Stimulated activated CD8-positive, alpha-beta memory T cell treated with anti-CD3 and anti-CD28 coated beads, Interleukin-15, amount 100 ng/mL, for 24 hours (primary cell): ENCODE measurements around the gene F5.
"Not testable (repeated sequence)": the region's sequence is repeated elsewhere in the genome, so short reads cannot be mapped to it uniquely, and the experiment has no call there.

Source experiments
- DNase-seq: peaks from one replicate; pipeline ENCODE4 v3.0.0-alpha.2; 2020; ENCODE audit warnings: low read depth

F5 gene

GRCh38 chr1:169538998-169539871 is 47.0 kb downstream of the F5 start:
- DNase-seq, result no peak

GRCh38 chr1:169534653-169535052 is 51.6 kb downstream of the F5 start:
- DNase-seq, result no peak

- DNase-seq, result not testable (repeated sequence)
Measured at GRCh38 chr1:169533528-169534190, 52.6 kb downstream of the F5 start.

GRCh38 chr1:169530448-169530847 is 55.8 kb downstream of the F5 start:
- no peak for DNase-seq

- DNase-seq, result no peak
Measured at GRCh38 chr1:169529068-169529642, 57.1 kb downstream of the F5 start.

GRCh38 chr1:169528215-169529067 is 57.8 kb downstream of the F5 start:
- DNase-seq, result no peak

GRCh38 chr1:169527451-169528214 is 58.6 kb downstream of the F5 start:
- no peak for DNase-seq

GRCh38 chr1:169527001-169527400 is 59.3 kb downstream of the F5 start:
- DNase-seq, result no peak

- DNase-seq, result no peak
Measured at GRCh38 chr1:169526120-169526832, 60.0 kb downstream of the F5 start.

GRCh38 chr1:169525391-169525790 is 60.9 kb downstream of the F5 start:
- DNase-seq, result no peak

- no peak for DNase-seq
Measured at GRCh38 chr1:169523904-169524303, 62.4 kb downstream of the F5 start.

- DNase-seq, result no peak
Measured at GRCh38 chr1:169521226-169521625, 65.1 kb downstream of the F5 start.

GRCh38 chr1:169517558-169518186 is 68.6 kb downstream of the F5 start:
- DNase-seq, result no peak

GRCh38 chr1:169515641-169516040 is 70.6 kb downstream of the F5 start:
- DNase-seq, result no peak

- no peak for DNase-seq
Measured at GRCh38 chr1:169514566-169515270, 71.6 kb downstream of the F5 start.

- no peak for DNase-seq
Measured at GRCh38 chr1:169513208-169513607, 73.1 kb downstream of the F5 start.

GRCh38 chr1:169511316-169512005 is 74.8 kb downstream of the F5 start:
- no peak for DNase-seq

- no peak for DNase-seq
Measured at GRCh38 chr1:169510060-169510459, 76.2 kb downstream of the F5 start.

GRCh38 chr1:169509354-169509753 is 76.9 kb downstream of the F5 start:
- DNase-seq, result no peak
